Measurements from ENCODE around the gene UBE2D2. TPM values are rescaled to one million over a fixed set of nuclear protein-coding genes. Genes with fewer than 3 reads are reported as not detected.

UBE2D2 gene
- total RNA-seq, 2 experiments from 2014 or later, result 262 to 289 TPM

DNA sequence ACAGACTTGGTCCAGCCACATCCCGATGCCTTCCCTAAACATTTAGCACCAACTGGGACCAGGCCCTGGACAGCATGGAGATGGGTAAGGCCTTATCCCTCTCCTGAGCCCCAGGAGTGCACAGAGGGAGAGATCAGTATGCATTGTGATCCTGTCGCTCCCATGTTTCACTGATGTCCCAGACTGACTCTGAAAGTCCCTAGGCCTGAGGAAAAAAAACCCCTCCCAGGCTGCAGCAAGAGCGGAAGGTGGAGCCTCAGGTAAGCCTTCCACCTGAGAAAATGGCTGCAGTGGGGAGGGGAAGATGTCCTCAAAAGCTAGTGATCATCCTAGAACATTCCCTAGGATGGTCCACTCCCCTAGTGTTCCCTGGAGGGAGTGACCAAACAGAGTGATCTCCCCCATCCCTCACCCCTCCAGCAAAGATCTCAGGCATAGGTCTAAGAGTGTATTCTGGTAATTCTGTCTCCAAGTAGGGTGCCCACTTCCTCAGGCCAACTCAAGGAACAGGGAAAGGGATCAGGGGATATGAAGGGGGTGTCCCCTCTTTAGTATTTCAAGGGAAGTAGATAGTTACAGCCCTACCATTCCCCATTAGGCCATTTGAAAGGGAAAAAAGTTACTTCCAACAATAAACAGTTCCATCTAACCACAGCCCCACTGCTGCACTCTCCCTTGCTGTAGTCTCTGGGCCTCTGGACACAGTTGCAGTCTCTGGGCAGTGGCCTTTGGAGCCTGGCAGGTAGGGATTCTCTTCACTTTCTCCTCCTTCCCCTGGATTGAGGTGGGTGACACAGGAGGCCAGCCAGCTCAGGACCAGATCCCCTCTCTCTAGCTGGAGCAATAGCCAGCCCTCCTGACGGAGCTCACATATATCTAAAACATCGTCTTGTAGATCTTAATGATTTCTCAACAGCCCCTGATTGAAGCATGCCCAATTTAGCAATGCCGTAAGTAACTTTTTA lies 80.3 kb downstream of the UBE2D2 start:
- peaks cover 14% of the 10 kb centered on the region for H3K4me1 Mint-ChIP-seq
- POLR2A ChIA-PET, result no interaction called here
- intact Hi-C loops (cut with DNase I, micrococcal nuclease), result no loop called here
- H3K27ac Mint-ChIP-seq, result no peak overlapping the region
- peaks cover 9% of the 10 kb centered on the region for H3K36me3 Mint-ChIP-seq (ENCODE audit: low read depth)
- no peak for ATAC-seq
- CTCF ChIA-PET, result interaction anchor here (0.6 to 1.1 kb wide), 3 partner anchors 9 to 319 kb away, joined by 3 to 4 read pairs (median 3); no protein-coding TSS in a partner anchor
- H3K27me3 Mint-ChIP-seq, result peaks cover 9% of the 10 kb centered on the region
- no peak overlapping the region for H3K4me3 Mint-ChIP-seq
- no peaks in the 10 kb centered on the region for H3K9me3 Mint-ChIP-seq (ENCODE audit: low read depth)
- DNase-seq, result no peak

DNA sequence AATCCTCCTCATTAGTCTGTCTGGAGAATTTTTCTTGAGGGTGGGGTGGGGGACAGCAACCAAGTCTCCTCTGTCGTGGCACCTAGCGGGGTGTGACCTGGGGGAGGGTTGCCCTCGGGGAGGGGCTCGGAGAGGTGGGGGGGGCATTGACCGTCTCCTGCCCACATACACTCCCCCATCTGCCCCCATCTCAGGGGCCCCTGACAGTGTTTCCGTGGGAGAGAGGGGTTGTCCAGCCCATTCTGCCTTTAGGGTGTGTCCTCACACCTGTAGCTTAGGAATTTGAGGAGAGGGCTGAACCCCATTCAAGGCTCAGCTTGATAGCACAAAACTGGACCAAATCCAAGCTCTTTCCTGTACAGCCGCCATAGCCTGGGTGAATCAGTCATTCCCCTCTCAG lies 81.1 kb downstream of the UBE2D2 start:
- Mint-ChIP-seq H3K36me3 (ENCODE audit: low read depth) (peaks cover 3% of the 10 kb centered on the region), H3K4me3 (no peak overlapping the region), H3K27ac (no peak overlapping the region), H3K27me3 (peaks cover 17% of the 10 kb centered on the region), H3K9me3 (ENCODE audit: low read depth) (no peaks in the 10 kb centered on the region), H3K4me1 (peaks cover 8% of the 10 kb centered on the region)
- ChIA-PET POLR2A (no interaction called here), CTCF (interaction anchor here (0.6 to 1.1 kb wide), 3 partner anchors 9 to 318 kb away, joined by 3 to 4 read pairs (median 3); no protein-coding TSS in a partner anchor)
- ATAC-seq (no peak), DNase-seq (no peak)
- intact Hi-C loops (cut with DNase I, micrococcal nuclease), result no loop called here

DNA sequence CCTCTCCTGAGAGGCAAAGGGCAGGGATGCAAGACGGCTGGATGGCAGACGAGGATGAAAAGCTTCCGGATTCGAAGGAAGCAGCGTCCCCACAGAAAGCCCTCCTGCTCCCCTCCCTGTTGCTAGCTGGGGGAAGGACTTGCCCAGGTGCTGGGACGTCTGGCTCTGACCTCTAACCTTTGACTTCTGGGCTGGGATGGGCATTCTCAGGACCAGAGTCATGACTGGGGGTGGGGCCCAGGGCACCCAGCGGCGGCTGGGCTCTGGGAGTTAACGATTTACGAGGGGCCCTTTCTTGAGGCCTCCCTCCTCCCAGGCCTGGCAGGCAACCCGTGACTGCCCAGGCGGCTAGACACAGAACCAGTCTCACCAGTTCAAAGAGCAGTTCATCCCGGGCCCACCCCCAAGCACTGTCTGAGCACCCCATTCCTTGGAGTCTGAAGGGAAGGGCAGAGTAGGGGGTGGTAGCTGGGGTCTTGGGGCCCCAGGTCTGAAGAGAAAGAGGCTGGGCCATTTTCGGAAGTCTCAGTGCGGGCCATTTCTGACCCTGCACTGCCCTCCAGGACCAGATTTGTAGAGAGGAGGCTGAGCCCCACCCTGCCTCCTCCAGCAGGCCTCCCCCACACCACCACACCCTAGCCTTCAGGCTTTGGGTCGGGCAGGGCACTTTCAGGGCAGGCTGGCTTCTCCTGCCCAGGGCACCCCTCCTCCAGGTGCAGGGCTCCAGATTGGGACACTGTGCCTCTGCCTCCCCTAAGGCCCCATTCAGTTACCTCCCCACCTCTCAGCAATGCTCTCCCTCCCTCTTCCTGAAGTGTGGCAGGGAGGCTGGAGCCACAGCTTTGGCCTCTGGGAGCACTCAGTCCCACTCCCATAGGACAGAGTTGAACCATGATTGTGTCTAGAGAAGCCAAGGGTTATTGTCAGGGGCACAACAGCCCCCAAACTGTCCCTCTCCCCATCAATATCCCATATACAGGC lies 82.0 kb downstream of the UBE2D2 start:
- CTCF ChIA-PET, result interaction anchor here (0.6 to 0.9 kb wide), 3 partner anchors 21 to 123 kb away, joined by 3 to 4 read pairs (median 3); no protein-coding TSS in a partner anchor
- H3K4me3 Mint-ChIP-seq, result no peak overlapping the region
- intact Hi-C loops (cut with DNase I, micrococcal nuclease), result no loop called here

DNA sequence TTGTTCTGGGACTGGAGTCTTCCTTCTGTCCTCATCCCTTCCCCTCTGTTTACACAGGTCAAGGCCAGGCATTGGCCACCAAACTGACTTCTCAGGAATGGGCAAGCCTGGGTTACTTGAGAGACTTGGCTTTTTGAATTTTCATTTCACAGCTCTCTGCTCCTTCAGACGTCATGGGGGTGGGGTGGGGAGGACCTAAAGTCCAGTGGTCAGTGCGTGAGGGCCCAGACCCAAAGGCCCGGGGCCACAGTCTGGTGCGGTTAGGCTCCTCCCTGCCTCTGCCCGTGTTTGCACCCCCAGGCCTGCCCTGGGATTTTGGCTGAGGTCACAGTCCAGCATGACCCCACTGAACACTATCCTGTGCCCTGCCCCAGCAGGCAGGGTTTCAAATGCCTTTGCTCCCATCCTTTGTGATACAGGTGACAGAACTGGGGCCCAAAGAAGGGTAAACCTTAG lies 82.9 kb downstream of the UBE2D2 start:
- H3K27ac Mint-ChIP-seq, result no peak overlapping the region
- intact Hi-C loops (cut with DNase I, micrococcal nuclease), result no loop called here
- DNase-seq (no peak), ATAC-seq (no peak)
- peaks cover 5% of the 10 kb centered on the region for H3K4me1 Mint-ChIP-seq
- H3K27me3 Mint-ChIP-seq, result peaks cover 20% of the 10 kb centered on the region
- POLR2A ChIA-PET, result interaction anchor here (1.1 to 1.8 kb wide), 2 partner anchors 8 to 10 kb away, joined by 3 to 4 read pairs; no protein-coding TSS in a partner anchor
- H3K4me3 Mint-ChIP-seq, result no peak overlapping the region
- H3K36me3 Mint-ChIP-seq (ENCODE audit: low read depth), result no peaks in the 10 kb centered on the region
- CTCF ChIA-PET, result interaction anchor here (0.7 to 1.4 kb wide), 3 partner anchors 10 to 75 kb away, joined by 3 to 7 read pairs (median 3); no protein-coding TSS in a partner anchor
- H3K9me3 Mint-ChIP-seq (ENCODE audit: low read depth), result no peaks in the 10 kb centered on the region

More for the DNA sequence above, 82.0 kb downstream of the UBE2D2 start:
- Mint-ChIP-seq H3K27me3 (peaks cover 20% of the 10 kb centered on the region), H3K9me3 (ENCODE audit: low read depth) (no peaks in the 10 kb centered on the region), H3K27ac (no peak overlapping the region), H3K36me3 (ENCODE audit: low read depth) (no peaks in the 10 kb centered on the region), H3K4me1 (peaks cover 5% of the 10 kb centered on the region)
- ATAC-seq (no peak), DNase-seq (no peak)
- POLR2A ChIA-PET, result no interaction called here

DNA sequence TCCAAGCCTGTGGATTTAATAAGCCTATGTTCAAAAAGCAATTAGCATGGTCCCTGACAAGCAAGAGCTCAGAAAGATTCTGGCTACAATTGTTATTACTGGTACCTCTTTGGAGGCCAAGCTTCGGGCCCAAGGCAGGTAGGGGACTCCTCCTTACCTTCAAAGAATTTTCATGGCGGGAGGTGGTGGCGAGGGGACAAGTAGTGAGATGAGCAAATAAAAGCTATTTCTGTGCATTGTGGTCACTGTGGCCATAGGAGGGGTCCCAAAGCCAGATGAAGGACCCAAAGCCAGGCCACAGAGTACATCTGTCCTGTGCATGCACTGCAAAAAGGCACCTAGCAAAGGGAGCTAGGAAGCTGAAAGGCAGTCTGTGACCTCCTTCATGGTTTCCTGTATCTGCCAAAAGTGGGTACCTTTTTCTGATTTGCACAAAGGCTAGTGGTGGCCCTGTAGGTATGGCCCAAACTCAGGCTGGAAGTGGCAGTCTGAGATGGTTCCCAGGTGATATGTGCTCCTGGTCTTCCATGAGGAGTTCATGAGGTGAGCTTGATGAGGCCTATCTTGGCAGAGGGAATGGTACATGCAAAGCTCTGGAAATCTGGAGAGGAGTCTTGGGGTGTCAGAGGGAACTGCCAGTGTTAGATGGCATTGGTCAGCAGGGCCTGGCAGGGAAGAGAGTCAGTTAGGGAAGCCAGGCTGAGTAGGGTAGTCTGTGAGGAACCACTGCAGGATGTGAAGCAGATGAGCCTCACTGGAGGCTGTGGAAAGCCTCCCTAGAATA lies 83.7 kb downstream of the UBE2D2 start:
- CTCF ChIA-PET, result interaction anchor here (1.1 to 1.4 kb wide), 2 partner anchors 11 to 13 kb away, joined by 3 to 7 read pairs; no protein-coding TSS in a partner anchor
- Mint-ChIP-seq H3K4me1 (peaks cover 9% of the 10 kb centered on the region), H3K4me3 (no peak overlapping the region), H3K9me3 (ENCODE audit: low read depth) (no peaks in the 10 kb centered on the region), H3K27me3 (peaks cover 24% of the 10 kb centered on the region), H3K36me3 (ENCODE audit: low read depth) (no peaks in the 10 kb centered on the region), H3K27ac (no peak overlapping the region)
- POLR2A ChIA-PET, result interaction anchor here (0.5 to 1.8 kb wide), 4 partner anchors 9 to 81 kb away, joined by 3 to 11 read pairs (median 4); no protein-coding TSS in a partner anchor
- peak; percentile 9 for DNase-seq
- no peak for ATAC-seq
- intact Hi-C loops (cut with DNase I, micrococcal nuclease), result loop anchor here in 1 of 2 experiments (5.0 kb wide), 1 partner anchor 202 kb away; no protein-coding TSS in a partner anchor

DNA sequence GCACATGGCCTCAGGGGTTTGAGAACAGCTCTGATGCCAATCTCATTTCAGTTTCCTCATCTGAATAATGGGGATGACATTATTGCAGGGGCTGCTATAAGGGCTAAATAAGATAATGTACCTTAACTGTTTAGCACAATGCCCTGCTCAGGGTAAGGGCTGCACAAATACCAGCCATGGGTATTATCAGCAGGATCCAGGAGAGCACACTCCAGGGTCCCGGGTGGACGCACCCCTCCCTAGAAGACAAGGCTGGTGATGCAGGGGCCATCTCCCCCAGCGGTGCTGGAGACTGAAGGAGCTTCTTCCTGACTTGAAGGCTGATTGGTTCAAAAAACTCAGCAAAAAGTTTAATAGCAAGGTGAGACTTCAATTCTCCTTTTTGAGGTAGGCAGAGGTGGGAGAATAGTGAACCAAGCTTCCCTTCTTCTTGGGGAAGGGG lies 84.3 kb downstream of the UBE2D2 start:
- H3K9me3 Mint-ChIP-seq (ENCODE audit: low read depth), result no peaks in the 10 kb centered on the region
- POLR2A ChIA-PET, result interaction anchor here (1.8 kb wide), 1 partner anchor 10 kb away, joined by 4 read pairs; no protein-coding TSS in a partner anchor
- DNase-seq (no peak), ATAC-seq (no peak)
- peaks cover 28% of the 10 kb centered on the region for H3K27me3 Mint-ChIP-seq
- H3K4me1 Mint-ChIP-seq, result peaks cover 13% of the 10 kb centered on the region
- no peak overlapping the region for H3K4me3 Mint-ChIP-seq
- no peak overlapping the region for H3K27ac Mint-ChIP-seq
- CTCF ChIA-PET, result interaction anchor here (0.7 to 1.4 kb wide), 3 partner anchors 10 to 14 kb away, joined by 3 to 7 read pairs (median 3); no protein-coding TSS in a partner anchor
- no peaks in the 10 kb centered on the region for H3K36me3 Mint-ChIP-seq (ENCODE audit: low read depth)
- intact Hi-C loops (cut with DNase I, micrococcal nuclease), result loop anchor here in 1 of 2 experiments (5.0 kb wide), 1 partner anchor 202 kb away; no protein-coding TSS in a partner anchor

DNA sequence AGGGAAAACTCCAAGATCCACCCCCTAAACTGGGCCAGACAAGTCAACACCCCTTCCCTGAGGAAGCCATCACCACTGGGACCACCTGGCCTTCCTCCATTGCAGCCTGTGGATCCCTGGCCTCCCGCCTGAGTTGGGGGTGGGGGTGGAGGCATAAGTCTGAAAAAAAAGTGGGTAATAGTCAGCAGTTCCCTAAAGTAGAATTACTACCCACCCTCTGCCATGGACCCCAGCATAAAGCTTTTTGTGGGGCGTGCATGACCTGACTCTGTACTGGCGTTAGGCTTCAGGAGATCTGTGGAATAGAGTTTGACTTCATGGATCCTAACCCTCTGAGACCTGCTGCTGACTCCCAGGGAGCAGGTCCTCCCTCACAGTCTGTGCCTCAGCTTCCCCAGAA lies 85.0 kb downstream of the UBE2D2 start:
- ATAC-seq (no peak), DNase-seq (no peak)
- ChIA-PET CTCF (interaction anchor here (0.7 kb wide), 1 partner anchor 10 kb away, joined by 3 read pairs; no protein-coding TSS in a partner anchor), POLR2A (no interaction called here)
- H3K27ac Mint-ChIP-seq, result no peak overlapping the region
- peaks cover 18% of the 10 kb centered on the region for H3K4me1 Mint-ChIP-seq
- H3K27me3 Mint-ChIP-seq, result peaks cover 33% of the 10 kb centered on the region
- intact Hi-C loops (cut with DNase I, micrococcal nuclease), result loop anchor here in 1 of 2 experiments (5.0 kb wide), 1 partner anchor 201 kb away; no protein-coding TSS in a partner anchor
- no peaks in the 10 kb centered on the region for H3K36me3 Mint-ChIP-seq (ENCODE audit: low read depth)
- no peaks in the 10 kb centered on the region for H3K9me3 Mint-ChIP-seq (ENCODE audit: low read depth)
- no peak overlapping the region for H3K4me3 Mint-ChIP-seq

DNA sequence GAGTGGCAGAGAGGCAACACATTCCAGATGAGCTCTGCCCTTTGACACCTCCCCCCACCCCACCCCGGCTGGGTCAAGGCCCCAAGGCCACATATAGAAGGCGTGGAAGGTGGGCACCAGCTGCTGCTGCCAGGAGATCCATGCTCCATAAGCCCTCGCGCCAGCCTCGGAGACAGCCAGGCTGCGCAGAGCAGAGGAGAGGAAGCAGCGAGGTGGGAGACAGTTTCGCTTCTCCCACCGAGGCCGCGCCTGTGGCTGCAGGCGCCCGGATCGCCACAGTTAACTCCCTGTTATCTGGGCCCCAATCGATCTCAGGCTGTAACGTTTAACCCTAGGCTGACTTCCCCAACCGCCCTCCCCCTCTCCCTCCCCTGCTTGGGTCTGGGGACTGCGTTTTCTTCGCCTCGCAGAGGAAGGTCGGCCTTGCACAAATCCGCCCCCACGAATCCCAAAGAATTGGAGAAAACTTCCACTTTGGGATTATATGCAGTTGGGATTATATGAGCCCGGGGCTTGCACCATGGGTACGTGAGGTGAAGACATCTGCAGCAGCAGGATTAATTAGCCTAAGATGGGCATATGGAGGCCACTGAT lies 85.9 kb downstream of the UBE2D2 start:
- H3K4me1 Mint-ChIP-seq, result peaks cover 27% of the 10 kb centered on the region
- no peaks in the 10 kb centered on the region for H3K9me3 Mint-ChIP-seq (ENCODE audit: low read depth)
- intact Hi-C loops (cut with DNase I, micrococcal nuclease), result loop anchor here in 1 of 2 experiments (5.0 kb wide), 1 partner anchor 200 kb away; no protein-coding TSS in a partner anchor
- no peaks in the 10 kb centered on the region for H3K36me3 Mint-ChIP-seq (ENCODE audit: low read depth)
- H3K27ac Mint-ChIP-seq, result no peak overlapping the region
- peaks cover 39% of the 10 kb centered on the region for H3K27me3 Mint-ChIP-seq
- CTCF ChIA-PET, result interaction anchor here (1.3 kb wide), 1 partner anchor 15 kb away, joined by 3 read pairs; no protein-coding TSS in a partner anchor
- POLR2A ChIA-PET, result no interaction called here
- H3K4me3 Mint-ChIP-seq, result no peak overlapping the region
- DNase-seq, result peak; percentile 9
- ATAC-seq, result no peak

DNA sequence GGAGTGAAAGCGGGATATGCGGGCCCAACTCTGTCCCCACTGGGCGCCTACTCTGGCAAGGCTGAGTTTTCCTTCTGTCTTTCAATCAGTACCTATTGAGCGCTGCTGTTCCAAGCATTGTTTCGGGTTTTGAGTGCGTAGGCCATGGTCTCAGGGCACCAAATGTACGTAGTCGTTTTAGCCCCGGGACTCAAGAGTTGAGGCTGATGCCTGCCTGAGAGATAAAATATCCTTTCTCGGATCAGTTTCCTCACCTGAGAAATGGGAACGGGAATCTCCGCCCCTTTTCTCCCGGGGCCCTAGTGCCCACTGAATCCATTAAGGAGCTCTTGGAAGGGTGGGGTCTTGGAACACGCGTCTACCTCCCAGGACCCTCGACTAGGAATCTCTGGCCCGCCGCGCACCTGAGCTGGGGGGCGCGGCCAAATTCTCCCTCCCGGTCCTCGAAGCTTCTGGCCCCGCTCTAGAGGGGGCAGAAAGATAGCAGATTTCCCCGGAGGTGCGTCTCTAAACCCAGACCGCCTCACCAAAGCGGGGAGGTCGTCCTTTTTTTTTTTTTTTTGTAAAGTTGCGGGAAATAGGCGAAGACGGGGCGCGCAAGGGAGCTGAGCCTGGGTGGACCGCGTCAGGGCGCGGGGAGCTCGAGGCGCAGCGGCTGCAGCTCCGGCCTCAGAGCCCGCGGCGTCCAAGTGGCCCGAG lies 86.5 kb downstream of the UBE2D2 start:
- DNase-seq, result peak; percentile 4
- ATAC-seq, result no peak
- CTCF ChIA-PET, result interaction anchor here (0.6 to 1.4 kb wide), 11 partner anchors 9 to 512 kb away, joined by 3 to 8 read pairs (median 3); no protein-coding TSS in a partner anchor
- POLR2A ChIA-PET, result interaction anchor here (1.2 kb wide), 1 partner anchor 10 kb away, joined by 9 read pairs; no protein-coding TSS in a partner anchor
- Mint-ChIP-seq H3K36me3 (ENCODE audit: low read depth) (no peaks in the 10 kb centered on the region), H3K9me3 (ENCODE audit: low read depth) (no peaks in the 10 kb centered on the region), H3K4me3 (no peak overlapping the region), H3K4me1 (peaks cover 34% of the 10 kb centered on the region), H3K27me3 (peaks cover 45% of the 10 kb centered on the region), H3K27ac (no peak overlapping the region)
- intact Hi-C loops (cut with DNase I, micrococcal nuclease), result loop anchor here (1.0 to 5.0 kb wide), 3 partner anchors 10 to 200 kb away; no protein-coding TSS in a partner anchor
